SJSA1 (cell line): Measurements from ENCODE around the gene FAF1. TPM values are rescaled to one million over a fixed set of nuclear protein-coding genes. Genes with fewer than 3 reads are reported as not detected.

Experiments used
- DNase-seq, 2 experiments: peaks; one replicate each; pipeline ENCODE4 v3.0.0-alpha.2; 2015 to 2020; ENCODE audit warnings: low spot score in 2 of 2, low read depth in 1 of 2
- H3K27ac ChIP-seq: fragments of 250-450 bp; sonication (Bioruptor Pico); 2 replicates; pipeline ENCODE4 v1.5.1; 2020; ENCODE audit warnings: mild to moderate bottlenecking, moderate library complexity
- H3K27me3 ChIP-seq: fragments of 250-450 bp; sonication (Bioruptor Pico); replicated peaks from 2 replicates; pipeline ENCODE4 v1.5.1; 2020; ENCODE audit warnings: mild to moderate bottlenecking, moderate library complexity
- H3K36me3 ChIP-seq: fragments of 250-450 bp; sonication (Bioruptor Pico); 2 replicates; pipeline ENCODE4 v1.5.1; 2020; ENCODE audit warnings: mild to moderate bottlenecking
- H3K4me1 ChIP-seq: fragments of 250-450 bp; sonication (Bioruptor Pico); replicated peaks from 2 replicates; pipeline ENCODE4 v1.6.1; 2021; ENCODE audit warnings: mild to moderate bottlenecking
- H3K4me3 ChIP-seq: fragments of 250-450 bp; sonication (Bioruptor Pico); 2 replicates; pipeline ENCODE4 v1.5.1; 2020; ENCODE audit warnings: mild to moderate bottlenecking
- H3K9me3 ChIP-seq: fragments of 250-450 bp; sonication (Bioruptor Pico); replicated peaks from 2 replicates; pipeline ENCODE4 v1.5.1; 2020; ENCODE audit warnings: mild to moderate bottlenecking
- total RNA-seq: library from RNA; depleted of rRNA; stranded (reverse); fragments of >200 nt; shearing (Covaris generic); gene quantifications from 2 replicates; pipeline ENCODE4 v1.2.3, GENCODE V29; 2014; rRNA removed

The FAF1 gene
- total RNA-seq, 1 experiment from 2014 or later: 96.3 TPM

DNA sequence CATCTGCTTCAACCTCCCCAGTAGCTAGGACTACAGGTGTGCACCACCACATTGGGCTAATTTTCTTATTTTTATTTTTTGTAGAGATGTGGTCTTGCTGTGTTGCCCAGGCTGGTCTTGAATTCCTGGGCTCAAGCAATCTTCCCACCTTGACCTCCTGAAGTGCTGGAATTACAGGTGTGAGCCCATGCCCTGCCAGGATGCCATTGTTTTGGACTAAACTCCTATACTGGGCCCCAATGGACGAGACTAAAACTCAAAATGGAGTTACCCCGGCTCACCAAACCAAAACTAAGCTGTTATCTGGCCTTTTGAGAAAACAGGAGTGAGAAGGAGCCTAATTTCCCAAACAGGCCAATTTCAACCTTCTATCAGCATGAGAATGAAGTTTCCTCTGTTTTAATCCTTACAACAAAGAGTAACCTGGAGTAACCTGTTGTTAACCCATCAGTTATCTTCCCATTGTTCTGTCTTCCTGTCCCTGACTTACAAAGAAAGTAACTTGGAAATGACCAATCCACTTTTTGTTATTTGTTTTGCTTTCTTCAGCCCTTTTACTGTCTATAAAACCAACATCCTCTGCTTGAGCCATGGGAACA lies 566.4 kb downstream of the FAF1 start:
- Histone ChIP-seq H3K36me3 (no peaks in the 10 kb centered on the region), H3K27me3 (no peaks in the 10 kb centered on the region), H3K9me3 (no peaks in the 10 kb centered on the region), H3K4me3 (no peak overlapping the region), H3K27ac (no peak overlapping the region), H3K4me1 (no peaks in the 10 kb centered on the region)
- no peak for DNase-seq

Other genes with a start within 250 kb of the FAF1 start
- 222 and 225 TPM in 2 replicates for gene CDKN2C, start 10.0 kb upstream of the FAF1 start, total RNA-seq
- not detected in 2 replicates for gene C1orf185, start 142.0 kb upstream of the FAF1 start, total RNA-seq